ENCODE measurements around the gene ADTRP. TPM values are rescaled to one million over a fixed set of nuclear protein-coding genes. Genes with fewer than 3 reads are reported as not detected.

The ADTRP gene
- total RNA-seq, 1 experiment from 2014 or later = 0.50 TPM

DNA sequence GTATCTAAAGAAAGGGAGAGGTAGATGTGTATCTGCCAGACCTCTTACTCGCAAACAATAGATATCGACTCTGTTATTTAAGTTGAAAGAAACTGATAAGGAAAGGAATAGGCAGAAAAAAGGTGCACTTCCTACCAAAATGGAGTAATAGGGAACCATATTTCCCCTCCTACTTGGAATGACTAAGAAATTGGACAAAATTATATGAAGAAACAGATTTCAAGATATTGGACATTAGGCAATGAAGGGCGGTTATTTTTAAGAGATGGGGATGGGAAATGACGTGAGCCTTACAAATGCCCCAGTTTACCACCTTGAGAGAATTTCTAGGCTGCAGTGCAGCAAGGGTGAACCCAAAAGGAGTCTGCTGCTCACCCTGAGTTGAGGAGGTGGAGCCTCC lies 108.9 kb downstream of the ADTRP start (continued):
- TF ChIP-seq, protein P1, sequence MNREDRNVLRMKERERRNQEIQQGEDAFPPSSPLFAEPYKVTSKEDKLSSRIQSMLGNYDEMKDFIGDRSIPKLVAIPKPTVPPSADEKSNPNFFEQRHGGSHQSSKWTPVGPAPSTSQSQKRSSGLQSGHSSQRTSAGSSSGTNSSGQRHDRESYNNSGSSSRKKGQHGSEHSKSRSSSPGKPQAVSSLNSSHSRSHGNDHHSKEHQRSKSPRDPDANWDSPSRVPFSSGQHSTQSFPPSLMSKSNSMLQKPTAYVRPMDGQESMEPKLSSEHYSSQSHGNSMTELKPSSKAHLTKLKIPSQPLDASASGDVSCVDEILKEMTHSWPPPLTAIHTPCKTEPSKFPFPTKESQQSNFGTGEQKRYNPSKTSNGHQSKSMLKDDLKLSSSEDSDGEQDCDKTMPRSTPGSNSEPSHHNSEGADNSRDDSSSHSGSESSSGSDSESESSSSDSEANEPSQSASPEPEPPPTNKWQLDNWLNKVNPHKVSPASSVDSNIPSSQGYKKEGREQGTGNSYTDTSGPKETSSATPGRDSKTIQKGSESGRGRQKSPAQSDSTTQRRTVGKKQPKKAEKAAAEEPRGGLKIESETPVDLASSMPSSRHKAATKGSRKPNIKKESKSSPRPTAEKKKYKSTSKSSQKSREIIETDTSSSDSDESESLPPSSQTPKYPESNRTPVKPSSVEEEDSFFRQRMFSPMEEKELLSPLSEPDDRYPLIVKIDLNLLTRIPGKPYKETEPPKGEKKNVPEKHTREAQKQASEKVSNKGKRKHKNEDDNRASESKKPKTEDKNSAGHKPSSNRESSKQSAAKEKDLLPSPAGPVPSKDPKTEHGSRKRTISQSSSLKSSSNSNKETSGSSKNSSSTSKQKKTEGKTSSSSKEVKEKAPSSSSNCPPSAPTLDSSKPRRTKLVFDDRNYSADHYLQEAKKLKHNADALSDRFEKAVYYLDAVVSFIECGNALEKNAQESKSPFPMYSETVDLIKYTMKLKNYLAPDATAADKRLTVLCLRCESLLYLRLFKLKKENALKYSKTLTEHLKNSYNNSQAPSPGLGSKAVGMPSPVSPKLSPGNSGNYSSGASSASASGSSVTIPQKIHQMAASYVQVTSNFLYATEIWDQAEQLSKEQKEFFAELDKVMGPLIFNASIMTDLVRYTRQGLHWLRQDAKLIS (CRISPR knock-in tag; IDR thresholded peaks at IDR 0.05; ENCODE audit: borderline replicate concordance) = no peak
- TF ChIP-seq NFE2L1 (CRISPR knock-in tag; IDR thresholded peaks at IDR 0.05) (no peak), SMAD3 (CRISPR knock-in tag; IDR thresholded peaks at IDR 0.05; ENCODE audit: borderline replicate concordance) (no peak), SOX15 (CRISPR knock-in tag; IDR thresholded peaks at IDR 0.05) (no peak), TEAD4 (CRISPR knock-in tag; IDR thresholded peaks at IDR 0.05) (no peak)
- TF ChIP-seq, protein P2, sequence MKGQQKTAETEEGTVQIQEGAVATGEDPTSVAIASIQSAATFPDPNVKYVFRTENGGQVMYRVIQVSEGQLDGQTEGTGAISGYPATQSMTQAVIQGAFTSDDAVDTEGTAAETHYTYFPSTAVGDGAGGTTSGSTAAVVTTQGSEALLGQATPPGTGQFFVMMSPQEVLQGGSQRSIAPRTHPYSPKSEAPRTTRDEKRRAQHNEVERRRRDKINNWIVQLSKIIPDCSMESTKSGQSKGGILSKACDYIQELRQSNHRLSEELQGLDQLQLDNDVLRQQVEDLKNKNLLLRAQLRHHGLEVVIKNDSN (CRISPR knock-in tag; IDR thresholded peaks at IDR 0.05) = no peak
- TF ChIP-seq, protein P3, sequence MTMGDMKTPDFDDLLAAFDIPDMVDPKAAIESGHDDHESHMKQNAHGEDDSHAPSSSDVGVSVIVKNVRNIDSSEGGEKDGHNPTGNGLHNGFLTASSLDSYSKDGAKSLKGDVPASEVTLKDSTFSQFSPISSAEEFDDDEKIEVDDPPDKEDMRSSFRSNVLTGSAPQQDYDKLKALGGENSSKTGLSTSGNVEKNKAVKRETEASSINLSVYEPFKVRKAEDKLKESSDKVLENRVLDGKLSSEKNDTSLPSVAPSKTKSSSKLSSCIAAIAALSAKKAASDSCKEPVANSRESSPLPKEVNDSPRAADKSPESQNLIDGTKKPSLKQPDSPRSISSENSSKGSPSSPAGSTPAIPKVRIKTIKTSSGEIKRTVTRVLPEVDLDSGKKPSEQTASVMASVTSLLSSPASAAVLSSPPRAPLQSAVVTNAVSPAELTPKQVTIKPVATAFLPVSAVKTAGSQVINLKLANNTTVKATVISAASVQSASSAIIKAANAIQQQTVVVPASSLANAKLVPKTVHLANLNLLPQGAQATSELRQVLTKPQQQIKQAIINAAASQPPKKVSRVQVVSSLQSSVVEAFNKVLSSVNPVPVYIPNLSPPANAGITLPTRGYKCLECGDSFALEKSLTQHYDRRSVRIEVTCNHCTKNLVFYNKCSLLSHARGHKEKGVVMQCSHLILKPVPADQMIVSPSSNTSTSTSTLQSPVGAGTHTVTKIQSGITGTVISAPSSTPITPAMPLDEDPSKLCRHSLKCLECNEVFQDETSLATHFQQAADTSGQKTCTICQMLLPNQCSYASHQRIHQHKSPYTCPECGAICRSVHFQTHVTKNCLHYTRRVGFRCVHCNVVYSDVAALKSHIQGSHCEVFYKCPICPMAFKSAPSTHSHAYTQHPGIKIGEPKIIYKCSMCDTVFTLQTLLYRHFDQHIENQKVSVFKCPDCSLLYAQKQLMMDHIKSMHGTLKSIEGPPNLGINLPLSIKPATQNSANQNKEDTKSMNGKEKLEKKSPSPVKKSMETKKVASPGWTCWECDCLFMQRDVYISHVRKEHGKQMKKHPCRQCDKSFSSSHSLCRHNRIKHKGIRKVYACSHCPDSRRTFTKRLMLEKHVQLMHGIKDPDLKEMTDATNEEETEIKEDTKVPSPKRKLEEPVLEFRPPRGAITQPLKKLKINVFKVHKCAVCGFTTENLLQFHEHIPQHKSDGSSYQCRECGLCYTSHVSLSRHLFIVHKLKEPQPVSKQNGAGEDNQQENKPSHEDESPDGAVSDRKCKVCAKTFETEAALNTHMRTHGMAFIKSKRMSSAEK (CRISPR knock-in tag; IDR thresholded peaks at IDR 0.05; ENCODE audit: borderline replicate concordance) = no peak

DNA sequence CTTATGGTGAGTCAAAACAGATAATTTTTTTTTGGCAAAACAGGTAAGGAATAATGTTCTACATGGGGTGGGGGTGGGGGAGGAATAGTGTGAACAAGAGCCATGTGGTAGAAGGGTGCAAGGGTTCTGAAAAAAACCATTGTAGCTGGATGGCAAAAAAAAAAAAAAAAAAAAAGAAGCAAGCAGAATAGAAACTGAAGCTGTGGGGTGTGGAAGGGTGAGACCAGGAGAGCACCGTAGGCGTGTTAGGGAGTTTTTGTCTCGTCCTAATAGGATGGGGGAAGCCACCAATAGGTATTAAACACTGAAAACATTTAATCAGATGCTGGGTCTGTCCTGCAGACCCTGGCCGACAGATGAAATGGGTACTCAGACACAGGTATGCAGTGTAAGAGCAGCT lies 110.1 kb downstream of the ADTRP start:
- ChIA-PET POLR2A (interaction anchor here (0.6 kb wide), 2 partner anchors 47 to 453 kb away, joined by 3 to 4 read pairs; no protein-coding TSS in a partner anchor), CTCF (interaction anchor here (1.1 to 1.5 kb wide), 2 partner anchors 73 to 621 kb away, joined by 3 to 4 read pairs; partner anchors contain the start of gene EDN1)
- Mint-ChIP-seq H3K4me3 (no peak overlapping the region), H3K27me3 (ENCODE audit: low read depth) (0 out of 2 replicates have a peak, but pooled peaks cover 3% of the 10 kb centered on the region), H3K27ac (no peak overlapping the region), H3K9me3 (peaks cover 30% of the 10 kb centered on the region), H3K36me3 (peaks cover 23% of the 10 kb centered on the region), H3K4me1 (peaks cover under 1% of the 10 kb centered on the region)
- DNase-seq (ENCODE audit: low spot score) = no peak
- TF ChIP-seq PRRX2 (CRISPR knock-in tag; IDR thresholded peaks at IDR 0.05) (no peak), NFATC4 (CRISPR knock-in tag; IDR thresholded peaks at IDR 0.05) (no peak), CREB1 (CRISPR knock-in tag; IDR thresholded peaks at IDR 0.05) (no peak), ZNF671 (CRISPR knock-in tag; IDR thresholded peaks at IDR 0.05) (no peak), ZNF121 (CRISPR knock-in tag; IDR thresholded peaks at IDR 0.05) (no peak), OVOL2 (CRISPR knock-in tag; IDR thresholded peaks at IDR 0.05; ENCODE audit: borderline replicate concordance) (no peak), TCF7 (CRISPR knock-in tag; IDR thresholded peaks at IDR 0.05; ENCODE audit: low read depth) (no peak), ZNF219 (CRISPR knock-in tag; IDR thresholded peaks at IDR 0.05; ENCODE audit: borderline replicate concordance) (no peak), ELF4 (CRISPR knock-in tag; IDR thresholded peaks at IDR 0.05; ENCODE audit: low read depth) (no peak)
- TF ChIP-seq, protein P4, sequence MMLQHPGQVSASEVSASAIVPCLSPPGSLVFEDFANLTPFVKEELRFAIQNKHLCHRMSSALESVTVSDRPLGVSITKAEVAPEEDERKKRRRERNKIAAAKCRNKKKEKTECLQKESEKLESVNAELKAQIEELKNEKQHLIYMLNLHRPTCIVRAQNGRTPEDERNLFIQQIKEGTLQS (CRISPR knock-in tag; conservative IDR thresholded peaks at IDR 0.05) = no peak
- TF ChIP-seq, protein P5, sequence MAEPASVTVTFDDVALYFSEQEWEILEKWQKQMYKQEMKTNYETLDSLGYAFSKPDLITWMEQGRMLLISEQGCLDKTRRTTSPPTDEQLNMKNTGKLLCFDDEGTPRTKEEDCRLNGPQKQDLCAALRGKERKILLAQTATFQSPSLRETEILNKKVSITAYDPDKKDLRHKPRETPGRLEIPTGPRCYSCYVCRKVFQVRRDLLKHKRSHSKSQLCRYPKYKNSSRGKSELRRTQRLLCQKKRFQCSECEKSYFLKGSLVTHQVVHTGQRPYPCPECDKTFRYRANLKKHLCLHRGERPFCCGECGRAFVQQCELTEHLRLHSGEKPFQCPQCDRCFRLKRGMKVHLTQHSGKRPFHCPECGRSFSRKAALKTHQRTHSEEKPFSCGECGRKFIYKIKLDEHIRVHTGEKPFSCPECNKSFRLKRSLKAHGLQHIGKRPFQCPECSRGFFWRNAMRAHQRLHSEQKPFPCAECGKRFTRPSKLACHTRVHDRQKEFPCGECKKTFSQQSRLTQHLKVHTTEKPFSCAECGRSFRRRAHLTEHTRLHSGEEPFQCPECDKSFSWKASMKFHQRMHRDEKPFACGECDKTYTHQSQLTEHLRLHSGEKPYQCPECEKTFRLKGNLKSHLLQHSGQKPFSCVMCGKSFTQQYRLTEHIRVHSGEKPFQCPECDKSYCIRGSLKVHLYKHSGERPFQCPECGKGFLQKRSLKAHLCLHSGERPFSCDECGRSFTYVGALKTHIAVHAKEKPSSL (CRISPR knock-in tag; conservative IDR thresholded peaks at IDR 0.05) = no peak
- TF ChIP-seq, protein P6, sequence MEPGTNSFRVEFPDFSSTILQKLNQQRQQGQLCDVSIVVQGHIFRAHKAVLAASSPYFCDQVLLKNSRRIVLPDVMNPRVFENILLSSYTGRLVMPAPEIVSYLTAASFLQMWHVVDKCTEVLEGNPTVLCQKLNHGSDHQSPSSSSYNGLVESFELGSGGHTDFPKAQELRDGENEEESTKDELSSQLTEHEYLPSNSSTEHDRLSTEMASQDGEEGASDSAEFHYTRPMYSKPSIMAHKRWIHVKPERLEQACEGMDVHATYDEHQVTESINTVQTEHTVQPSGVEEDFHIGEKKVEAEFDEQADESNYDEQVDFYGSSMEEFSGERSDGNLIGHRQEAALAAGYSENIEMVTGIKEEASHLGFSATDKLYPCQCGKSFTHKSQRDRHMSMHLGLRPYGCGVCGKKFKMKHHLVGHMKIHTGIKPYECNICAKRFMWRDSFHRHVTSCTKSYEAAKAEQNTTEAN (CRISPR knock-in tag; IDR thresholded peaks at IDR 0.05) = no peak
- ATAC-seq = no peak
